UCSD-AML1 (cell line): ENCODE data around the gene GBE1.

ENCODE experiments used
- DNase-seq: peaks from one replicate; lab custom pipeline; 2025; ENCODE audit not compliant: unreplicated experiment; lab: John Stamatoyannopoulos, UW

Gene GBE1

GRCh38 chr3:81624756-81625155 is 136.7 kb downstream of the GBE1 start:
- DNase-seq: no peak

DNA sequence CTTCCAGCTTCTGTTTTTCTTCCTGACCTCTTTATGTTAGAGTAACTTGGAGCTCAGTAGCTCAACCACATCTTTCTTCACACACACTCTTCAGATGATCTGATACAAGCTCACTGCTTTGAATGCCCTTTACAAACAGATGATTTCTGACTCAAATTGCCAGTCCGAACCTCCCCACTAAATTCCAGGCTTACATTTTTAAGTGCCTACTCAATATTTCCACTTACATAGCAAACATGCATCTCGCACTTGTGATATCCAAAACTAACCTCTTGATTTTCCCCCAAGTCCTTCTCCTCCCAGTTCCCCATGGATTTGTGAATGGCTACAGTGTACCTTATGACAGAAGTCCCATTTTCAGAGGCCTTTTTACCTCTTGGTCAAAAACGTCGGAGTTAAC is 139.1 kb downstream of the GBE1 start:
- no peak for DNase-seq

- no peak for DNase-seq
Measured at GRCh38 chr3:81621277-81621676, 140.2 kb downstream of the GBE1 start.

DNA sequence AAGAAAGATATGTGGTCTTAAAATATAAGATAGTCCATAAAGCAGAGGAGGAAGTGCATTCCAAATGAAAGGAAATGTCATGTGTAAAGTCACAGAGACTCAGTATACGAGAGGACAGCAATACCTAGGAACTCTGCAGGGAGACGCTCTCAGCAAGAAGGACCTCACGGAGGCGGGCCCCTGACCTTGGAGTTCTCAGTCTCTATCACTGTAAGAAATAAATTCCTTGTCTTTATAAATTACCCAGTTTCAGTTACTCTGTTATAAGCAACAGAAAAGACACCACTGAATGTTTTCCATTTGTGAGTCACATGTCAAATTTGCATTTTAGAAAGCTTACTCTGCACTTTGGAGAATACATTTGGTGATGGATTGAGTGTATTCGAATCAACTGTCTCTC is 140.6 kb downstream of the GBE1 start:
- DNase-seq: no peak

DNA sequence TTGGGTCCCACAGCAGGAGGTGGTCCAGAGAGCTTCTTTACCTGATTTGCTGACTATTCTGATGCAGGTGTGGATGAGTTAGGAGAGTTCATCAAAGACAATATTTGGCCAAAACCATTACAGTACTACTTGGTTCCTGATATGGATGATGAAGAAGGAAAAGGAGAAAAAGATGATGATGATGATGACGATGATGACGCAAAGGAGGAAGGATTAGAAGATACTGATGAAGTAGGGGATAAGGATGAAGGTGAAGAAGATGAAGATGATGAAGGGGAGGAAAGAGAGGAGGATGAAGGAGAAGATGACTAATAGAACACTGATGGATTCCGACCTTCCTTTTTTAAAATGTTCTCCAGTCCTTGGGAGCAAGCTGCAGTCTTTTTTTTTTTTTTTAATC is 148.7 kb downstream of the GBE1 start:
- DNase-seq: no peak

- no peak for DNase-seq
Measured at GRCh38 chr3:81602781-81603180, 158.7 kb downstream of the GBE1 start.

- DNase-seq: no peak
Measured at GRCh38 chr3:81601707-81602305, 159.6 kb downstream of the GBE1 start.

- no peak for DNase-seq
Measured at GRCh38 chr3:81592101-81592500, 169.3 kb downstream of the GBE1 start.

GRCh38 chr3:81585937-81586336 is 175.5 kb downstream of the GBE1 start:
- no peak for DNase-seq

- no peak for DNase-seq
Measured at GRCh38 chr3:81585056-81585455, 176.4 kb downstream of the GBE1 start.

DNA sequence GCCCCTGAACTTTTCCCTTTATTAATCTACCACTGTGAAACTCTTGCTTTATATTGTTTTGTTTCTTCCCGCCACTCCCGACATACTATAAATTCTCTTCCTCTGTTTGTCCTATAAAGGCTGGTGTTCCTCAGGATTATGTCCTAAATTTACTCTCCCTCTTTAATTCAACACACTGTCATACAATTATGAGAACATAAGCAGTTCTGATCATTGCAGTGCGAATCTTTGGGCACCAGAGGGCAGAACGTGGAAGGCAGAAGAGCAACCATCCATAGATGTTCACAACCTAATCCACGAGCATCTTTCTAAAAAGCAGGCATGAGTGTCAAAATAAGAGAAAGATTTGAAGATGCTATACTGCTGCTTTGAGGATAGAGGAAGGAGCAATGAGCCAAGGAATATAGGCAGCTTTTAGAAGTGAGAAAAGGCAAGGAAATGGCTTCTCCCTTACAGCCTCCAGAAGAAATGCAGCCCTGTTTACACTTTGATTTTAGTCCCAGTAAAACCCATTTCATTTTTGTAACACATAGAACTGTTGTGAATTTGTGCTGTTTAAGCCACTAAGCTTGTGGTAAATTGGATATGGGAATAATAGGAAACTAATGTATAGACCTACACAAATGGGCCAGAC is 179.4 kb downstream of the GBE1 start:
- DNase-seq: peak; percentile 21

- DNase-seq: no peak
Measured at GRCh38 chr3:81580355-81580754, 181.1 kb downstream of the GBE1 start.

DNA sequence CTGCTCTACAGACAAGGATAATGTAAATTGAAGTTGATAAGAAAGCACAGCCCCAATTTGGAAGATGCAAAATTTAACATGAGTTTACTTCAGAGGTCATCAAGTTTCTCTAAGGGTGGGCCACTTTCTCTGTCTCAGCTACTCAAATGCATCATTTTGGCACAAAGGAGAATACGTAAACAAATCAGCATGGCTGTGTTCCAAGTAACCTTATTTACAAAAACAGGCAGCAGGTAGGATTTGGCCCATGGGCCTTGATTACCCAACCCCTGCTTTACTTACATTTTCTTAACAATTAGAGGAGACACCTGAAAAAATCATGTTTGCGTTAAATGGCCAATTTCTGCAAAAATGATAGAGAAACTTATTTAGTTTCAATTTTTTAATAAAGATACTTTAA is 181.7 kb downstream of the GBE1 start:
- no peak for DNase-seq

GRCh38 chr3:81572201-81572756 is 189.2 kb downstream of the GBE1 start:
- DNase-seq: no peak

DNA sequence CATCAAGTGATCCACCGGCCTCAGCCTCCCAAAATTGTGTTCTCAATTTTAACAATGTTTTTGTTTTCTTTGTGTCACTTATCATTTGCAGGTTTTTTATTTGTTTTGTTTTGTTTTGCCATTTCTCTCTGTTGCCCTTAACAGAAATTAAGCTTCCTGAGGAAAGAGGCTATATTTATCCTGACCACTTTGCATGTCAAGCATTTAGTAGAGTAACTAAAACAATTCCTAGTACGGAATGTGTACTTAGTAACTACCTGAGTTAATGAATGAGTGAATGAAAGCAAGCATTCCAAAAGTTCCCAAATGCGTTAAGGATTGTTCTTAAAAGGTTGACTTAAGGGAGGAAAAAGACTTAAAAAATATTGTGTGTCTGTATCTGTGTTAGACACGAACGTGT is 193.1 kb downstream of the GBE1 start:
- no peak for DNase-seq

- no peak for DNase-seq
Measured at GRCh38 chr3:81565041-81565440, 196.4 kb downstream of the GBE1 start.

DNA sequence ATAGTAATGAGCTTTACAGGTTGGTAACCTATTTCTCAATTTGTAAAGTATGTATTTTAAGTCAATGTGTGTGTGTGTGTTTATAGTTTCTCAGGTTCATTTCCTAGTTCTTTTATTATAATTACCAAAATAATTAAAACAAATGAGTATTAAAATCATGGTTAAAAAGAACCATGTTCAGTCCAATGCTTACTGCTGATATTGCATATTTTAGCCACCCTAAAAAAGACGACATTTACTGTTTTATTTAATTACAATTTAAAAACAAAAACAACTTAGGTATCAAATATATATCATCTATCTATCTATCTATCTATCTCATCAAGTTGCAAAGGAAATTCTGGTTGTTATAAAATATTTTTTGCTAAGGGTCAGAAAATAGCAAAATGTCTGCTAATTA is 203.3 kb downstream of the GBE1 start:
- DNase-seq: no peak

DNA sequence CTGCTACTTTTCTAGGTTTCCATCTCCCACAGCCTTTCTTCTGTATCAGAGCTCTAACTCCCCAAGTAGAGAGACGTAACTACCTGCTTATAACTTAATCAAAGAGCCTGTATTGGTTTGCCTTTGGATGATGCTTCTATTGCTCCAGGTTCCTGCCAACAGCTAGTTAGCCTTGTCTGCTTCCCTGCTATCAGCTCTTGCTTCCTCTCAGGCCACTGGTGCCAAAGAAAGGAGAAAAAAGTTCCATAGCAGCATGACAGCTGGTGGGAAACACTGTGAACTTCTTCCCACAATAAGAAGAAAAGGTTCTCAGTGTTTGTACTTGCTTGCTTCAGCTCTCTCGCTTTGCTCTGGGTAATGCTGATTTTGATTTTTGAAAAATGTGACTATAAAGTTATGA is 206.6 kb downstream of the GBE1 start:
- DNase-seq: peak; percentile 5

DNA sequence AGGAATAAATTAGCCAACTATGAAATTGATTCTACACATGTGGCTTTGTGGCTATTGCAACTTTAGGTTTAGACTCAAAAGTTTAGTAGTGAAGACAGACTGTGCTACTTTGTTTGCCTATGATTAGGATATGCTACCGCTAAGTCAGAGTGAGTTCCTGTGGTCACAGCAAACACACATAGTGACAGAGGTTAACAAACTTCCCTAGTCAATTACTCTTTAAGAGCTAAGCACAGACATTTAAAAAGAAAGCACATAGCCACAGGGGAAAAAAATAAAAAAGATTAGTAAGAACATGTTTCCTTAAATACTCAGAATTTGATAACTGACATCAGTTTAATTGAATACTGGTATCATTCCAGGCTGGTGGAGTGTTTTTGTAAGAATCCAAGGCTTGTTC is 207.1 kb downstream of the GBE1 start:
- no peak for DNase-seq

DNA sequence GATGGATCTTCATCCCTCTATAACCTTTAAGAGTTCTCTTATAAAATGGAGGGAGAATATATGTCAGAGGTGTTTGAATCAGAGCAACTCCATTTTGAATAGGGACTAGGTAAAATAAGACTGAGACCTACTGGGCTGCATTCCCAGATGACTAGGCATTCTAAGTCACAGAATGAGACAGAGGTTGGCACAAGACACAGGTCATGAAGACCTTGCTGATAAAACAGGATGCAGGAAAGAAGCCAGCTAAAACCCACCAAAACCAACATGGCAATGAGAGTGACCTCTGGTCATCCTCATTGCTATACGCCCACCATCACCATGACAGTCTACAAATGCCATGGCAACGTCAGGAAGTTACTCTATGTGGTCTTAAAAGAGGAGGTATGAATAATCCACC is 211.0 kb downstream of the GBE1 start:
- DNase-seq: no peak

GRCh38 chr3:81549831-81550230 is 211.6 kb downstream of the GBE1 start:
- DNase-seq: no peak

DNA sequence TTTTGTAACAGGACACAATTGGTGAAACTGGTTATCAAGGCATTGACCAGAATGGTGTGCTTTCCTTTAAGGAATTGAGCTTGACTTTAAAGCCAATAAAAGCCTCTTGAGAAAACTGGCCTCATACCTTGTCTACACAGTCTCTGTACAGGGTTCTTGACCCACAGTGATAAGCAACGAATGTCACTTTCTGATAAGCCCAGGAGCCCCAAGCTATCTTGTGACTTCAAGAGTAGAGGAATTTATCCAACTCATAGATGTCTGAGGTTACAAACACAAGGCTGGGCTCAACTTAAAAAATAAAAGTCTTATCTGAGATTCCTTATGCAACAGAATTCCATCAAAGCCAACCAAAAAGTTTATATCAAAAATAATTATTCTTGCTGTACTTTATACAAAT is 212.1 kb downstream of the GBE1 start:
- no peak for DNase-seq

- no peak for DNase-seq
Measured at GRCh38 chr3:81545572-81545971, 215.9 kb downstream of the GBE1 start.
